PC-3 (cell line): Measurements from ENCODE around the gene OXGR1.

ENCODE experiments used
- CTCF ChIP-seq: fragments of 300-600 bp; sonication (generic); conservative IDR thresholded peaks from 2 replicates; pipeline ENCODE4 v1.5.1; 2017; ENCODE audit warnings: antibody characterized with exemption, low read depth, mild to moderate bottlenecking, low read length
- EZH2phosphoT487 ChIP-seq: fragments of 300-600 bp; sonication (generic); IDR thresholded peaks from 2 replicates; pipeline ENCODE4 v1.6.1; 2018; ENCODE audit warnings: mild to moderate bottlenecking, antibody characterized with exemption, low read length, borderline replicate concordance

- no peak for TF ChIP-seq CTCF
- TF ChIP-seq EZH2phosphoT487: no peak
Measured at GRCh38 chr13:97005625-97006262, 11.5 kb upstream of the OXGR1 start.
